A673 (cell line): ENCODE data around the gene MRNIP.

Experiments used
- CTCF ChIP-seq: fragments of 300-800, 200-600 bp; sonication (generic); conservative IDR thresholded peaks from 2 replicates; pipeline ENCODE4 v1.5.1; 2017; ENCODE audit warnings: low read depth, mild to moderate bottlenecking, antibody characterized with exemption, low read length, moderate library complexity, mixed read lengths
- EZH2 ChIP-seq: fragments of 200-600 bp; sonication (generic); IDR thresholded peaks from 2 replicates; pipeline ENCODE4 v1.6.1; 2017; ENCODE audit warnings: borderline replicate concordance, low read depth, mild to moderate bottlenecking, mixed read lengths, antibody characterized with exemption, low read length; ENCODE audit not compliant: poor library complexity, severe bottlenecking

GRCh38 chr5:179873588-179874110, 15.0 kb upstream of the MRNIP start:
- TF ChIP-seq CTCF (no peak), EZH2 (no peak)
